Islet of Langerhans (tissue), 1 donor: ENCODE results near the gene PRKG1.

ENCODE experiments used
- FAIRE-seq: peaks from one replicate; lab custom pipeline; 2011; peaks lifted over from hg19 to GRCh38; lab: Jason Lieb, UNC

Gene PRKG1

GRCh38 chr10:51950371-51950995 is 876.2 kb downstream of the PRKG1 start:
- no peak for FAIRE-seq

- no peak for FAIRE-seq
These were observed 876.8 kb downstream of the PRKG1 start for GRCh38 chr10:51950996-51951555.

GRCh38 chr10:51951601-51952000 is 877.3 kb downstream of the PRKG1 start:
- FAIRE-seq = no peak

GRCh38 chr10:51952056-51952455 is 877.8 kb downstream of the PRKG1 start:
- FAIRE-seq = no peak

GRCh38 chr10:51955696-51956095 is 881.4 kb downstream of the PRKG1 start:
- FAIRE-seq = no peak

GRCh38 chr10:51956822-51957221 is 882.5 kb downstream of the PRKG1 start:
- no peak for FAIRE-seq

- FAIRE-seq = peak; percentile 84
These were observed 886.2 kb downstream of the PRKG1 start for GRCh38 chr10:51960494-51960895.

- FAIRE-seq = no peak
These were observed 887.1 kb downstream of the PRKG1 start for GRCh38 chr10:51961401-51961800.

GRCh38 chr10:51964630-51965029 is 890.3 kb downstream of the PRKG1 start:
- FAIRE-seq = no peak

GRCh38 chr10:51965451-51965850 is 891.2 kb downstream of the PRKG1 start:
- FAIRE-seq = no peak

GRCh38 chr10:51972733-51973346 is 898.6 kb downstream of the PRKG1 start:
- FAIRE-seq = no peak

GRCh38 chr10:51980752-51981151 is 906.5 kb downstream of the PRKG1 start:
- FAIRE-seq = no peak

- no peak for FAIRE-seq
These were observed 907.4 kb downstream of the PRKG1 start for GRCh38 chr10:51981731-51982130.

GRCh38 chr10:51983481-51983880 is 909.2 kb downstream of the PRKG1 start:
- no peak for FAIRE-seq

GRCh38 chr10:51985336-51985735 is 911.0 kb downstream of the PRKG1 start:
- FAIRE-seq = no peak

GRCh38 chr10:51986516-51986915 is 912.2 kb downstream of the PRKG1 start:
- FAIRE-seq = no peak

- FAIRE-seq = no peak
These were observed 919.2 kb downstream of the PRKG1 start for GRCh38 chr10:51993475-51993874.

- no peak for FAIRE-seq
These were observed 924.8 kb downstream of the PRKG1 start for GRCh38 chr10:51999096-51999495.

- no peak for FAIRE-seq
These were observed 930.2 kb downstream of the PRKG1 start for GRCh38 chr10:52004342-52004949.

GRCh38 chr10:52007091-52007490 is 932.8 kb downstream of the PRKG1 start:
- FAIRE-seq = no peak

GRCh38 chr10:52011118-52011517 is 936.8 kb downstream of the PRKG1 start:
- no peak for FAIRE-seq

- FAIRE-seq = no peak
These were observed 944.8 kb downstream of the PRKG1 start for GRCh38 chr10:52019077-52019555.

GRCh38 chr10:52019656-52020055 is 945.4 kb downstream of the PRKG1 start:
- no peak for FAIRE-seq
